Activated CD8-positive, alpha-beta T cell treated with anti-CD3 and anti-CD28 coated beads for 36 hours (primary cell): ENCODE measurements around the gene CAMK2G. TPM values are rescaled to one million over a fixed set of nuclear protein-coding genes. Genes with fewer than 3 reads are reported as not detected.
"Not testable (repeated sequence)": the region's sequence is repeated elsewhere in the genome, so short reads cannot be mapped to it uniquely, and the experiment has no call there.

Experiments used
- ATAC-seq: fragments of 200-7000 bp; cut with Tn5 transposase; one replicate; pipeline ENCODE4 v1.10.0; 2021; ENCODE audit warnings: mild to moderate bottlenecking, moderate library complexity
- CTCF ChIA-PET: fragments of 350-600 bp; sonication (Branson Sonifier 250); formaldehyde crosslinking; loops from one replicate; lab custom pipeline; 2021; ENCODE audit warnings: antibody characterized with exemption; lab: Charles Lee
- POLR2A ChIA-PET: fragments of 350-600 bp; sonication (Branson Sonifier 250); formaldehyde crosslinking; loops from one replicate; lab custom pipeline; 2021; ENCODE audit warnings: antibody characterized with exemption; lab: Charles Lee
- DNase-seq: peaks from one replicate; pipeline ENCODE4 v3.0.0-alpha.2; 2020
- H3K27ac Mint-ChIP-seq: one replicate; pipeline ENCODE4 v1.8.0; 2021; ENCODE audit warnings: mild to moderate bottlenecking, mixed read lengths
- H3K27me3 Mint-ChIP-seq: one replicate; pipeline ENCODE4 v1.8.0; 2021; ENCODE audit warnings: mixed read lengths
- H3K36me3 Mint-ChIP-seq: one replicate; pipeline ENCODE4 v1.8.0; 2021; ENCODE audit warnings: low read depth, mixed read lengths
- H3K4me1 Mint-ChIP-seq: one replicate; pipeline ENCODE4 v1.8.0; 2021; ENCODE audit warnings: low read depth, mixed read lengths
- H3K4me3 Mint-ChIP-seq: one replicate; pipeline ENCODE4 v1.8.0; 2021; ENCODE audit warnings: mild to moderate bottlenecking, moderate library complexity, mixed read lengths
- H3K9me3 Mint-ChIP-seq: one replicate; pipeline ENCODE4 v1.8.0; 2021; ENCODE audit warnings: mixed read lengths
- intact Hi-C: fragments of 100-400 bp; cut with micrococcal nuclease; formaldehyde crosslinking; loops from one replicate; pipeline ENCODE4 v1.10.0; 2022
- total RNA-seq, 2 experiments: library from RNA; stranded (reverse); gene quantifications; one replicate each; pipeline ENCODE4 v1.2.3, GENCODE V29; 2021
- TF ChIP-seq, protein P1 (sequence below): fragments of 200-600 bp; IDR thresholded peaks from one replicate; pipeline ENCODE4 v1.8.0; 2022; ENCODE audit warnings: antibody characterized with exemption, mild to moderate bottlenecking

The CAMK2G gene
- total RNA-seq, 2 experiments from 2014 or later: 17.8 to 18.5 TPM

DNA sequence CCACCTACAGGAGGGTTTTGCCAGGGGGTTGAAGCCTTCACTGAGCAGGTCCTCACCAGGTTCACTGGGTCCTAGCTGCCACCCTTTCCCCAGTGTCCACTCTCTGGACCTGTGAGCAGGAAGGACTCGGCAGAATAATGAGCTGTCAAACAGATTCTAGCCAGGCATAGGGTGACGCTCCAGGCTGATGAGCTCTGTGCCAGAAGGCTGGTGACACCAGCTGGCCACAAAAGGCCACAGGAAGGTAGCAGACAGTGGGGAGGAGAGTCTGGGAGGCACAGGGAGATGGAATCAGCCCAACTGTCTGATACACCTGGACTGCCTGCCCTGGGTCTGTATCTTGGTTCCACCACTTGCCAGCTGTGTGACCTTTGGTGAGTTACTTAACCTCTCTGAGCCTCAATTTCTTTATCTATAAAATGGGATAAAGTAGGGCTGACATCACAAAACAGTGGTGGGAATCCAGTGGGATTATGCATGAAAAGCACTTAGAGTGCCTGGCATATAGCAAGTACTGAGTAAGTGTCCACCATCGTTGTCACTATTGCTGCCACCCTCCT is 36.3 kb downstream of the CAMK2G start:
- peaks cover 7% of the 10 kb centered on the region for H3K36me3 Mint-ChIP-seq
- ATAC-seq: no peak
- no peaks in the 10 kb centered on the region for H3K9me3 Mint-ChIP-seq
- DNase-seq: no peak
- H3K4me1 Mint-ChIP-seq: no peaks in the 10 kb centered on the region
- TF ChIP-seq, protein P1, sequence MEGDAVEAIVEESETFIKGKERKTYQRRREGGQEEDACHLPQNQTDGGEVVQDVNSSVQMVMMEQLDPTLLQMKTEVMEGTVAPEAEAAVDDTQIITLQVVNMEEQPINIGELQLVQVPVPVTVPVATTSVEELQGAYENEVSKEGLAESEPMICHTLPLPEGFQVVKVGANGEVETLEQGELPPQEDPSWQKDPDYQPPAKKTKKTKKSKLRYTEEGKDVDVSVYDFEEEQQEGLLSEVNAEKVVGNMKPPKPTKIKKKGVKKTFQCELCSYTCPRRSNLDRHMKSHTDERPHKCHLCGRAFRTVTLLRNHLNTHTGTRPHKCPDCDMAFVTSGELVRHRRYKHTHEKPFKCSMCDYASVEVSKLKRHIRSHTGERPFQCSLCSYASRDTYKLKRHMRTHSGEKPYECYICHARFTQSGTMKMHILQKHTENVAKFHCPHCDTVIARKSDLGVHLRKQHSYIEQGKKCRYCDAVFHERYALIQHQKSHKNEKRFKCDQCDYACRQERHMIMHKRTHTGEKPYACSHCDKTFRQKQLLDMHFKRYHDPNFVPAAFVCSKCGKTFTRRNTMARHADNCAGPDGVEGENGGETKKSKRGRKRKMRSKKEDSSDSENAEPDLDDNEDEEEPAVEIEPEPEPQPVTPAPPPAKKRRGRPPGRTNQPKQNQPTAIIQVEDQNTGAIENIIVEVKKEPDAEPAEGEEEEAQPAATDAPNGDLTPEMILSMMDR: no peak
- no peaks in the 10 kb centered on the region for H3K27me3 Mint-ChIP-seq
- H3K27ac Mint-ChIP-seq: no peak overlapping the region
- CTCF ChIA-PET: interaction anchor here (1.1 to 4.6 kb wide), 4 partner anchors 9 to 48 kb away, joined by 3 to 13 read pairs (median 6); no protein-coding TSS in a partner anchor
- intact Hi-C loops: no loop called here
- POLR2A ChIA-PET: interaction anchor here (0.6 kb wide), 1 partner anchor 438 kb away, joined by 3 read pairs; no protein-coding TSS in a partner anchor
- no peak overlapping the region for H3K4me3 Mint-ChIP-seq

DNA sequence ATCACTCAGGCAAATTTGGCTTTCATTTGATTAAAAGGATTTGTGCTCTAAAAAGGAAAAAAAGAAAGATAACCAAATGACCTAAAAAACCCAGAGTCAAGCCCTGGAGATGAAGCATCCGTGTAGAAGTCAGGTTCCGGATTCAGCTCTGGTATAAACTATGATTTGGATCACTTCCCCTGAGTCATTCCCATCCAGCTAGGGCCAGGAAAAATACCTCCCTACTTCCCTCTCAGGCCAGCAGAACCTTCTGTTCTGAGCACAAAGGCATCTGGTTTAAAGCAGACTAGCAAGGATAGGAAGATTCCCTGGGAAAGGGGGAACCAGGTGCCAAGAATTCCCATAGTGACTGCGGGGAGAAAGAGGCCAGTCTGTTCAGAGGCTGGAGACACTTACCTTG is 37.3 kb downstream of the CAMK2G start:
- H3K36me3 Mint-ChIP-seq: peaks cover 7% of the 10 kb centered on the region
- no peaks in the 10 kb centered on the region for H3K9me3 Mint-ChIP-seq
- intact Hi-C loops: no loop called here
- TF ChIP-seq, protein P1: no peak
- no peak overlapping the region for H3K4me3 Mint-ChIP-seq
- no peak overlapping the region for H3K27ac Mint-ChIP-seq
- H3K4me1 Mint-ChIP-seq: no peaks in the 10 kb centered on the region
- H3K27me3 Mint-ChIP-seq: no peaks in the 10 kb centered on the region
- POLR2A ChIA-PET: interaction anchor here (1.5 kb wide), 1 partner anchor 14 kb away, joined by 3 read pairs; no protein-coding TSS in a partner anchor
- CTCF ChIA-PET: interaction anchor here (0.8 to 4.6 kb wide), 3 partner anchors 8 to 49 kb away, joined by 4 to 13 read pairs (median 7); no protein-coding TSS in a partner anchor
- no peak for DNase-seq
- ATAC-seq: no peak

DNA sequence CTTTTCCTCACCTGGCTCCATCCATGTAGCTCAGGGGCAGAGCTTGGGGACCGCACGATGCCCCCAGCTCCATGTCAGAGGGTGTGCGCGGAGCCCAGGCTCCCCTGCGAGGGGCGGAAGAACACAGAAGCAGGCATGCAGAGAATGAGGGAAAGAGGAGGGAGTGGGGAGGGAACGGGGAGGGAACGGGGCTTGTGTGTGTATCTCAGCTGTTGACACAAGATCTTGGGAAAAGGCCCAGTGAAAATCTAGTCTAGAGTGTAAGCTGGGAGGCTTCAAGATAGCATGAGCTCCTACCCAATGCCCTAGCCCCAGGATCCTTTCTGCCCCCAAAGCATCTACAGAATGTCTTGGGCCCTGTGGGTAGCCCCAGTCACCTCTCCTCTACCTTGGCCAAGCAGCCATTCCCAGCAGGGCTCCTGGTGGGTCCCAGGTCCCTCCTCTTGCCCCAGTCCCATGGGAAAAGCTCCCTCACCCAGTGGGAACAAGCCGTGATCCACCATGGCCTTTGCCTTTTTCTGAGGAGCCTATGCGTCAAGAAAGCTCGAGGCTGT is 37.9 kb downstream of the CAMK2G start:
- peaks cover 5% of the 10 kb centered on the region for H3K36me3 Mint-ChIP-seq
- DNase-seq (no peak), ATAC-seq (no peak)
- no peaks in the 10 kb centered on the region for H3K4me1 Mint-ChIP-seq
- ChIA-PET POLR2A (interaction anchor here (0.6 to 1.5 kb wide), 2 partner anchors 14 kb away, joined by 3 read pairs; no protein-coding TSS in a partner anchor), CTCF (interaction anchor here (0.8 to 4.6 kb wide), 4 partner anchors 8 to 104 kb away, joined by 4 to 13 read pairs (median 6); no protein-coding TSS in a partner anchor)
- H3K27ac Mint-ChIP-seq: no peak overlapping the region
- no peak overlapping the region for H3K4me3 Mint-ChIP-seq
- no peaks in the 10 kb centered on the region for H3K27me3 Mint-ChIP-seq
- TF ChIP-seq, protein P1: no peak
- no peaks in the 10 kb centered on the region for H3K9me3 Mint-ChIP-seq
- intact Hi-C loops: no loop called here

DNA sequence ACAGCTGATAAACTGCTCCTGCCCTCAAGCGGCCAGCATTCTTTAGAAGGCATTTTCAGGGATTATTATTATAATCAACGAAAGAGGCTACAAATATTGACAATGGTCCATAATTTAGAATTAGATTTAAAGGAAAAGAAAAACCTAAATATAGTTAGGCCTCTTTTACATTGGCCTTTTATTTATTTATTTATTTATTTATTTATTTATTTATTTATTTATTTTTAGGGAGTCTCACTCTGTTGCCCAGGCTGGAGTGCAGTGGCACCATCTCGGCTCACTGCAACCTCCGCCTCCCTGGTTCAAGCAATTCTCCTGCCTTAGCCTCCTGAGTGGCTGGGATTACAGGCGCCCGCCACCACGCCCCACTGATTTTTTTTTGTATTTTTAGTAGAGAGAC is 45.3 kb downstream of the CAMK2G start:
- intact Hi-C loops, H3K9me3 Mint-ChIP-seq, H3K4me3 Mint-ChIP-seq, H3K4me1 Mint-ChIP-seq, H3K27ac Mint-ChIP-seq, H3K27me3 Mint-ChIP-seq, DNase-seq, POLR2A ChIA-PET, ATAC-seq, H3K36me3 Mint-ChIP-seq: not testable (repeated sequence)
- CTCF ChIA-PET: interaction anchor here (1.6 to 2.4 kb wide), 2 partner anchors 13 to 51 kb away, joined by 3 to 5 read pairs; no protein-coding TSS in a partner anchor

DNA sequence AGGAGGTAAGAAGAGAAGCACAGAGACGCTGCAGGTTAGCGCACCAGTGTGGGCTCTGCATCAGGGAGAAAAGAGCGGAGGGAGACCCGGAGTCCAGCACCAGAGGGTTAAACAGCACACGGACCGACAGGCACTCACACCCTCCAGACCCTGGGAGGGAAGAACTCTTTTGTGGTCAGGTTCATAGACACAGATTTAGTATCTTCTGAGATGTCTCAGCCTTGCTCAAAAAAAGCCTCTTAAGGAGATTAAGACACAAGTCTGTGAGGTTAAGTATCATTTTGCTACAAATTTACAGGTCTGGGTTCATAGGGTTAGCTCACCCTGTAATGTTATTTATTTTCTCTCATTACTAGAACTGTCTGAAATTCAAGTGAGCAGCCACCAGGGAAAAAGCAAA is 46.2 kb downstream of the CAMK2G start:
- H3K27ac Mint-ChIP-seq: no peak overlapping the region
- no peak for DNase-seq
- peaks cover 3% of the 10 kb centered on the region for H3K36me3 Mint-ChIP-seq
- TF ChIP-seq, protein P1: no peak
- H3K4me3 Mint-ChIP-seq: no peak overlapping the region
- no peaks in the 10 kb centered on the region for H3K4me1 Mint-ChIP-seq
- ChIA-PET CTCF (interaction anchor here (1.1 to 1.6 kb wide), 2 partner anchors 12 to 113 kb away, joined by 3 read pairs; no protein-coding TSS in a partner anchor), POLR2A (interaction anchor here (0.7 kb wide), 1 partner anchor 12 kb away, joined by 3 read pairs; no protein-coding TSS in a partner anchor)
- intact Hi-C loops: no loop called here
- H3K9me3 Mint-ChIP-seq: no peaks in the 10 kb centered on the region
- no peak for ATAC-seq
- no peaks in the 10 kb centered on the region for H3K27me3 Mint-ChIP-seq
